GM18951 (cell line): Measurements from ENCODE around the gene DLGAP4.
A peak's percentile ranks its signal among the peaks of the same experiment; 100 is the strongest.
"Not testable (repeated sequence)": the region's sequence is repeated elsewhere in the genome, so short reads cannot be mapped to it uniquely, and the experiment has no call there.

Source experiments
- POLR2A ChIP-seq: IDR thresholded peaks from 4 replicates; pipeline ENCODE4 v1.6.1; 2011; ENCODE audit warnings: mild to moderate bottlenecking; ENCODE audit not compliant: insufficient read length, insufficient read depth; ENCODE audit errors: extremely low read depth
- in situ Hi-C: fragments of 300-500 bp; cut with MboI; formaldehyde crosslinking; loops from one replicate; pipeline ENCODE4 v1.12.0; 2022; ENCODE audit warnings: low sequenced_read_pairs, mixed read lengths, inconsistent platforms; ENCODE audit not compliant: unreplicated experiment

DLGAP4 gene

DNA sequence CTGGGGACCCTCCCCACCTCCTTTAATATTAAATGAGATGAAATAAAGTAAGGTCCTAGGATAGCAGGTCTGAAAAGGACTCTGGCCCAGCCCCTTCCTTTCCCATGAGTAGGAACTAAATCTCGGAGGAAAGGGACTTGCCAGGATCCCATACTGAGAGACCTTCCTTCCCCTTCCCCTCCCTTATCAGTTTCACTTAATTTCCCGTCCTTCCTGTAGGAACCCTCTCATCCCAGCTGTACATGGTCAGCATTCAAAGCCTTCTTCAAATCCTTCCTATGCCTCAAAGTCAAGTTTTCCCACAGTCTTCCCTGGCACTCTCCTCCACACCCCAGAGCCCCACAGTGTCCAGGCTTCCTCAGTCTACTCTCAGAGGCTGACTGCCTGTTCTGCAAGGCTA lies 163.8 kb downstream of the DLGAP4 start:
- in situ Hi-C loops: no loop called here
- no peak for TF ChIP-seq POLR2A

DNA sequence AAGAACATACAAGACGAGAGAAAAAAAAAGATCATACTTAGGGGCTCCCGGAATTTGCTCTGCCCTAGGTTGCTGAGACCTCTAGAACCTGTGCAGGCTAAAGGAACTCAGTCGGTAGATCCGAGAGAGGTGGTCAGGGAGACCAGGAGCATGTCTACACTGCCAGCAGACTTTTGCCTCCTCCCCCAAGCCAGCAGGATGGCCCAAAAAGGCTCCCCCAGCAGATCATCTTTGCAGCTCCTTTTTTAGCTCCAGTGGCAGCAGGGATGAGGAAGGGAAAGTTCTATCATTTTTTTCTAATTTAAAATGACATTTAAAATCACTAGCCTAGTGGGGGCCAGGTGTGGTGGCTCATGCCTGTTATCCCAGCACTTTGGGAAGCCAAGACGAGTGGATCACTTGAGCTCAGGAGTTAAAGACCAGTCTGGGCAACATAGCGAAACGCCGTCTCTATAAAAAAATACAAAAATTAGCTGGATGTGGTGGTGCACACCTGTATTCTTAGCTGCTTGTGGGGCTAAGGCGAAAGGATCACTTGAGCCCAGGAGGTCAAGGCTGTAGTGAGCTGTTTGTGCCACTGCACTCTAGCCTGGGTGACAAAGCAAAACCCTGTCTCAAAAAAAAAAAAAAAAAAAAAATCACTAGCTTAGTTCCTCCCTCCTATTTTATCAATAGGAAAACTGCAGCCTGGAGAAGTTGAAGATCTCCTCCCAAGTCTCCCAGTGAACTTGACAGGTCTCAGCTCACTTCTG lies 165.9 kb downstream of the DLGAP4 start:
- TF ChIP-seq POLR2A: no peak
- in situ Hi-C loops: no loop called here

DNA sequence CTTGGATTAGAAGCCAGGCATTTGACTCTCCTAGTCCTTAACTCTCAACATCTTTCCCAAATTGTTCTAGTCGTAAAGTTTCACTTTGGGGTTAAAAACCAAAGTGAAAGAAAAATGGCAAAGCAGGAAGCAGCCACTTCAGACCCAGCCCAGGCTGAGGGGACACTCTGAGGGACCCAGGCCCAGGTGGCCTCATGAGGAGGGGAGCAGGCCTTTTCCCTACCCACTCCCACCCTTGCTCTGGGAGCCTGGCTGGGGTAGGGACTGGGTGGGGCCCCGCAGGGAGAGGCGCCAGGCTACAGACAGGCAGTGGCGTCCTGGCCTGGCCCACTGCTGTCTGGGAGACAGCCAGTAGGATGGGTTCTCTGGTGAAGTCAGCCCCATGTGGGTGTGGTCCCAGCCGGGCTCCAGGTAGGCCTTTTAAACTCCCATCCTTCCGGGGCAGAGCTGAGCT lies 166.5 kb downstream of the DLGAP4 start:
- in situ Hi-C loops: no loop called here
- peak; percentile 30 for TF ChIP-seq POLR2A

- no peak for TF ChIP-seq POLR2A
- in situ Hi-C loops: no loop called here
Measured at GRCh38 chr20:36473164-36473563, 167.0 kb downstream of the DLGAP4 start.

DNA sequence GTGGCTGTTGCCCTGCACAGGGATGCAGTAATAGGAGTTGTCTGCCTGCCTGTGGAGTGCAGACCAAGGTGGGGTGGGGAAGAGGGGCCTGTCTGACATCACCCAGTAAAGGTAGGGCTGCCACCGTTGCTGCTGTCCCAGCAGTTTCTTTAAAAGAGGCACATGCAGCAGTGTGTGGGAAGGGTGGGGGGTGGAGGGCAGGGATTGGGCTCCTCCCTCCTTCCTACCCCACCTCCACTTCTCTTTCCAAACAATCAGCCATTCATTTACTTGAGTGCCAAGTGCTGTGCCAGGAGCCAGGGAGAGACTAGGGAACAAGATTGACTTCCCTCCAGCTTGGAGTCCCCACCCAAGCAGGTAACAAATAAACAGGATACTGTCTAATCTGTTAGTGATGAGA lies 168.4 kb downstream of the DLGAP4 start:
- no peak for TF ChIP-seq POLR2A
- in situ Hi-C loops: no loop called here

GRCh38 chr20:36475054-36475453 lies 168.9 kb downstream of the DLGAP4 start:
- in situ Hi-C loops: not testable (repeated sequence)

DNA sequence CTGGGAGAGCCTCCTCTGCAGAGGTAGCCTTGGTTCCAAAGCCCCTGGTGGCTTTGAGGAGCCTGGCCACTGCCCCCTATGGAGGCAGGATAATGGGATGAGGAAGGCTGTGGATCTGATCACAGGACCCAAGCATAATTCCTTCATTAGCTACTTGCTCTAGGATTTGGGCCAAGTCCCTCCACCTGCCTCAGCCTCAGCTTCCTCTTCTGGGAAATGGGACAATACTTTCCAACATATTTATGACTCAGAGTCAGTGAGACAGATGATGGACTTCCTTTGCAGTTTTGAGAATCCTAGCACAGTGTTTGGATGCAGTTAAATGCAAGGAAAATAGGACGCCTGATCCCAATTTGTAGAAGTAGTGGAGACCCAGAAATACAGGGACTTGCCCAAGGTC lies 171.3 kb downstream of the DLGAP4 start:
- in situ Hi-C loops: no loop called here
- no peak for TF ChIP-seq POLR2A

DNA sequence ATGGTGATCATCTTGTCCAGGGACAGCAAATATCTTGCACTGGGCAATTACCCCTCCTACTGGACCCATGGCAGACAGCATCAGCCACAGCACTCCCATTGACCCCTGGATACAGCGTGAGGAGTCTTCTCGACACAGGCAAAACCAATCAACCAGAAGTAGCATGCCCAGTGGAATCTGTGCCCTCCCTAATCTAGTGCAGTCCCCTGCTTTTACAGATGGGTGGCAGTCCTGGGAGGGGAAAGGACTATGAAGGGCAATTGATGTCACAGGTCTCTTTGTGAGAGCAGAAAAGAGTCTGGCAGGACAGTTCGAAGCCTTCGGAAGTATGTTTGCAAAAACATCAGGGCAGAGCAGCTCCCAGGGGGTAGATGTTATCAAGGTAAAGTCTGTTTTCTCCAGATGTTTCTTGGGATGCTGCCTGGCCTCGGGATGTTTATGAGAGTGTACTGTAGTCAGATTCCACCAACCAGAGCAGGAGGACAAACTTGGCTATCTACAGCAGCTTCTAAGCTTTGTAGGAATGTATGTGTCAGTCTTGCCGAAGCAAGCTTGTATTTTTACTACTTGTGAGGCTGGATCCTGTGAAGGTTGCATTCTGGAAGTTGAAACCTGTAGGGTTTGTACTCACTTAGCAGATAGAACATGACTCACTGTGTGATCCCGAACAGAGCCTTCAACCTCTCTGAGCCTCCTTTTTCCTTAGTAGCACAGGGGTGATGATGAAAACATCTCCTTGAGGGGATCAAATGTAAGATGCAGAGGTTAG lies 172.2 kb downstream of the DLGAP4 start:
- no peak for TF ChIP-seq POLR2A
- in situ Hi-C loops: no loop called here

DNA sequence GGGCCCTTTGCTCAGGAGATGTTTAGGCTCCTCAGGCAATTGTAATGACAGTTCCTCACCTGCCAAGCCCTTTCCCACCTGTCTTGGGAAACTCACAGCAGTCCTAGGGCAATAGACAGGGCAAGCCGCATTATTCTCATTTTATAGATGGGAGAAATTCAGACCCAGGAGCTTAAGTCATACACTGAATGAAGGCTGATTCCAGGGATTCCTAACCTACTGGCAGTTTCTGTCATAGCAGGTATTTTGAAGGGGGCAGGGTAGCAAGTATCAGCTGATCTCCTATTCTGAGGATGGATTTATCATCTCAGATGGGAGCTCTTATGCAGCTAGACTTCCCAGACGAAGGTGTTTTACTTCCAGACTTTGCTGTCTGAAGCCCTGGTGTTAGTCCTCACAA lies 173.8 kb downstream of the DLGAP4 start:
- no peak for TF ChIP-seq POLR2A
- in situ Hi-C loops: no loop called here

DNA sequence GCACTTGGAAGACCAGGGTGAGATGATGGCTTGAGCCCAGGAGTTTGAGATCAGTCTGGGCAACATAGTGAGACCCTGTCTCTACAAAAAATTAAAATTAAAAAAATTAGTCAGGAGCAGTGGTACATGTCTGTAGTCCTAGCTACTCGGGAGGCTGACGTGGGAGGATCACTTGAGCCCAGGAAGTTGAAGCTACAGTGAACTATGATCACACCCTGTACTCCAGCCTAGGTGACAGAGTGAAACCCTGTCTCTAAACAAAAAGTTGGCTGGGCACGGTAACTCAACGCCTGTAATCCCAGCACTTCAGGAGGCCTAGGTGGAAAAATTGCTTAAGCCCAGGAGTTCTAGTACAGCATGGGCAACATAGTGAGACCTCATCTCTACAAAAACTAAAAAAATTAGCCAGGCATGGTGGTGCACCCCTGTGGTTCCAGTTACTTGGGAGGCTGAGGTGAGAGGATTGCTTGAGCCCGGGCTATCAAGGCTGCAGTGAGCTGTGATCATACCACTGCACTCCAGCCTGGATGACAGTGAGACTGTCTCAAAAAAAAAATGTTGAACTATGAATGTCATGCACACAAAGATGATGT lies 174.4 kb downstream of the DLGAP4 start:
- in situ Hi-C loops: no loop called here
- no peak for TF ChIP-seq POLR2A

- no peak for TF ChIP-seq POLR2A
- in situ Hi-C loops: no loop called here
Measured at GRCh38 chr20:36481380-36482043, 175.4 kb downstream of the DLGAP4 start.

DNA sequence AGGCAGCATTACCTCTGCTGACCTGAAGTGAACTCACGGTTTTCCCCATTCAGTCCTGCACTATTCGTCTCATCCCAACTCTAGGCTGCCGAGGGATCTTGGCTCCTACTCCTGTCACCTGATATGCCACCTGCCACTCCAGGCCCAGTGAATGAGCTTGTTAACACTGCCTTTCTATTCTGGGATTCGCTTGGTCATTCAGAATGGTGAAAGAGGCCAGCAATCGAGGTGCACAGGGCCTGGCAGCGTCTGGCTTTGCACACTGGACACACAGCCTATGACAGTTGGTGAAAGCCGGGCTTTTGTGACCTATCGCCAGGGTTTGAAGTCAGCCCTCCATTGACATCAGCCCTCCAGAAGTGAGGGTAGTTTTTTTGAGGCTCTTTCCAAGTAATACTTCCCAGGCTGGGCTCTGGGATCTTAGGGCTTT lies 175.9 kb downstream of the DLGAP4 start:
- in situ Hi-C loops: no loop called here
- no peak for TF ChIP-seq POLR2A

GRCh38 chr20:36483209-36483918 lies 177.2 kb downstream of the DLGAP4 start:
- in situ Hi-C loops: no loop called here
- TF ChIP-seq POLR2A: no peak
